Epithelial cell of esophagus (primary cell): Measurements from ENCODE around the gene RANBP10.

Experiments
- DNase-seq: peaks from one replicate; pipeline ENCODE4 v3.0.0; 2010; ENCODE audit warnings: low read depth
- H3K4me3 ChIP-seq: 2 replicates; pipeline ENCODE4 v1.5.1; 2011; ENCODE audit warnings: mild to moderate bottlenecking, low read length, control low read depth
- TF ChIP-seq, protein P1 (sequence below): IDR thresholded peaks from 2 replicates; pipeline ENCODE4 v1.5.1; 2011; ENCODE audit warnings: low read depth, mild to moderate bottlenecking, low read length, control low read depth, inconsistent platforms; ENCODE audit not compliant: insufficient read depth; ENCODE audit errors: missing control alignments

Gene RANBP10

GRCh38 chr16:67726106-67727034 is 80.0 kb downstream of the RANBP10 start:
- TF ChIP-seq, protein P1, sequence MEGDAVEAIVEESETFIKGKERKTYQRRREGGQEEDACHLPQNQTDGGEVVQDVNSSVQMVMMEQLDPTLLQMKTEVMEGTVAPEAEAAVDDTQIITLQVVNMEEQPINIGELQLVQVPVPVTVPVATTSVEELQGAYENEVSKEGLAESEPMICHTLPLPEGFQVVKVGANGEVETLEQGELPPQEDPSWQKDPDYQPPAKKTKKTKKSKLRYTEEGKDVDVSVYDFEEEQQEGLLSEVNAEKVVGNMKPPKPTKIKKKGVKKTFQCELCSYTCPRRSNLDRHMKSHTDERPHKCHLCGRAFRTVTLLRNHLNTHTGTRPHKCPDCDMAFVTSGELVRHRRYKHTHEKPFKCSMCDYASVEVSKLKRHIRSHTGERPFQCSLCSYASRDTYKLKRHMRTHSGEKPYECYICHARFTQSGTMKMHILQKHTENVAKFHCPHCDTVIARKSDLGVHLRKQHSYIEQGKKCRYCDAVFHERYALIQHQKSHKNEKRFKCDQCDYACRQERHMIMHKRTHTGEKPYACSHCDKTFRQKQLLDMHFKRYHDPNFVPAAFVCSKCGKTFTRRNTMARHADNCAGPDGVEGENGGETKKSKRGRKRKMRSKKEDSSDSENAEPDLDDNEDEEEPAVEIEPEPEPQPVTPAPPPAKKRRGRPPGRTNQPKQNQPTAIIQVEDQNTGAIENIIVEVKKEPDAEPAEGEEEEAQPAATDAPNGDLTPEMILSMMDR: no peak
- H3K4me3 ChIP-seq: no peak overlapping the region
- DNase-seq: no peak

GRCh38 chr16:67723911-67724305 is 82.5 kb downstream of the RANBP10 start:
- TF ChIP-seq, protein P1: no peak
- no peak overlapping the region for H3K4me3 ChIP-seq
- no peak for DNase-seq

- peak; percentile 89 for DNase-seq
- TF ChIP-seq, protein P1: peak; percentile 11
- no peak overlapping the region for H3K4me3 ChIP-seq
These were observed 83.0 kb downstream of the RANBP10 start for GRCh38 chr16:67723151-67723910.

DNA sequence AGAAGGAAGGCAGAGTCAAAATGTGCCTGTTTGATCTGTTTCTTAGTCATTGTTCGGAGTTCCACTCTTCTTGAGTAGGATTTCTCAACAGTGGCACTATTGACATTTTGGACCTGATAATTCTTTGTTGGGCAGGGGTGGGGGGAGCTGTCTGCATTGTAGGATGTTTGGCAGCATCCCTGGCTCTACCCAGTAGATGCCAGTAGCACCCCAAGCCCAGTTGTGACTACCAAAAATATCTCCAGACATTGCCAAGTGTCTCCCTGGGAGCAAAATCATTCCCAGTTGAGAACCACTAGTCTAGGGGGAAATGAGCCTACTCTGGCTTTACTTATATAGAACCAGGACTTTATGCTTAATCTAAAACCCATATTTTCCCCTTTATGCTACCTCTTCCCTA is 86.1 kb downstream of the RANBP10 start:
- no peak overlapping the region for H3K4me3 ChIP-seq
- no peak for DNase-seq
- TF ChIP-seq, protein P1: no peak

- H3K4me3 ChIP-seq: peak overlapping the region; percentile 85
- TF ChIP-seq, protein P1: no peak
- peak; percentile 28 for DNase-seq
These were observed 86.6 kb downstream of the RANBP10 start for GRCh38 chr16:67719778-67720144.

- DNase-seq: peak; percentile 96
- TF ChIP-seq, protein P1: no peak
These were observed 87.1 kb downstream of the RANBP10 start, which contains the start of gene GFOD2 for GRCh38 chr16:67719048-67719777. TSS of gene GFOD2 (minus strand) at chr16:67719316. CDS start at chr16:67685715, 33,601 bp downstream.

More at GRCh38 chr16:67719048-67719777, 87.1 kb downstream of the RANBP10 start, which contains the start of gene GFOD2:
- peak within 1 kb of the TSS; percentile 85 for H3K4me3 ChIP-seq
